ENCODE data around the gene SLC66A2.
"Not testable (repeated sequence)": the region's sequence is repeated elsewhere in the genome, so short reads cannot be mapped to it uniquely, and the experiment has no call there.

Gene SLC66A2

DNA sequence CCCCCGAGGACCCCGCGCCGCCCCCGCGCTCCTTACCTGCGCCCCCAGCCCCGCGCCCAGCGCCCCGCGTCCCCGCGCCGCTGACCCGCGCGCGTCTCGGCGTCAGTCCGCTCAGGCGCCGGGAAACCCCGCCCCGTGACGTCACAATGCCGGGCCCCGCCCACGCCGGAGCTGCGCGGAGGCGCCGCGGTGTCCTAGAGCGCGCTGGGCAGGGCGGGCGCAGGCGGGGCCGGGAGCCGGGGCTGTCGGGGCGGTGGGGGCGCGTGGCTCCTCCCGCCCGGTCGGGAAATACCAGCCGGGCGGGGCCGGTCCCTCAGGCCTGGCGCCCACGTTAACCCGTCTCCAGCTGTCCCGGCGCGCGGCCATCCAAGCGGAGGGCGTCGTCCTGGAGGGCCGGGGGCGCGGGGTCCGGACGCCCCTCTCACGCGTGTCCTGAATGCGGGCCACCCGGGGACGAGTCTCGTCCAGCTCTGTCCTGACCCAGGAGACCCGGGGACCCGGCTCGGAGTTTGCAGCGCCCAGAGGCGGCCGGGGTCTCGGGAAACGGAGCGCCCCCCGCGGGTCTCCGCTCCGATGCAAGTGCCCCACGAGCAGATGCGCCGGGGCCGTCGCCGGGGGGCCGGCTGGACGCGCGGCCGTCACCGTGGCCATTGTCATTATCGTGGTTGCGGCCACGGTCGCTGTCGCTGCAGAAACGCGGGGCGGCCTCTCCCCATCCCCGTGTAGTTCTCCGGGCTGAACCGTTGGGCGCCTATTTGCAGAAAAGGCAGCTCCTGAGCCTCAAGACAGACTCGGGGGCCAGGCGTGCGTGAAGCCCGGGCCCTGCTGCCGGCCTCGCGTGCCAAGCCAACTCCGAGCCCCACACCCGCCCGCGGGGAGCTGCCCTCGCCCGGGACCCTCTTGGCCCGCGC, at the start of gene SLC66A2:
TSS of gene SLC66A2 (minus strand) at position 109 of the 911 bp plus-strand sequence. CDS start 727 bp downstream, outside the sequence.
- peak; percentile 85 for DNase-seq (ENCODE audit: extremely low spot score, insufficient read length, low read depth)
- FAIRE-seq, result peak; percentile 86

DNA sequence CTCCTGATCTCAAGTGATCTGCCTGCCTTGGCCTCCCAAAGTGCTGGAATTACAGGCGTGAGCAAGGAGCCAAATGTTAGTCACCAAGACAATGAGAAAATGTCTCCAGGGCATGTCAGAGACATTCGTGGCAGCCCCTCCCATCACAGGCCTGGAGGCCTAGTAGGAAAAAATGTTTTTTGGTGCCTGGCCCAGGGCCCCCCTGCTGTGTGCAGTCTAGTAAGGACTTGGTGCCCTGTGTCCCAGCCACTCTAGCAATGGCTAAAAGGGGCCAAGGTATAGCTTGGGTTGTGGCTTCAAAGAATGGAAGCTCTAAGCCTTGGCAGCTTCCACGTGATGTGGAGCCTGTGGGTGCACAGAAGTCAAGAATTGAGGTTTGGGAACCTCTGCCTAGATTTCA, 49.4 kb upstream of the SLC66A2 start:
- DNase-seq (ENCODE audit: extremely low spot score, insufficient read length, low read depth), result no peak
- no peak for FAIRE-seq

DNA sequence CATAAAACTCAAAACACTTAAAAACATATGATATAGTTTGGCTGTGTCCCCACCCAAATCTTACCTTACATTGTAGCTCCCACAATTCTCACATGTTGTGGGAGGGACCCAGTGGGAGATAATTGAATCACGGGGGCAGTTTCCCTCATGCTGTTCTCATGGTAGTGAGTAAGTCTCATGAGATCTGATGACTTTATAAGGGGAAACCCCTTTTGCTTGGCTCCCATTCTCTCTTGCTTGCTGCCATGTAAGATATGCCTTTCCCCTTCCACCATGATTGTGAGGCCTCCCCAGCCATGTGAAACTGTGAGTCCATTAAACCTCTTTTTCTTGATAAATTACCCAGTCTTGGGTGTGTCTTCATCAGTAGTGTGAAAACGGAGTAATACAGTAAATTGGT, 48.2 kb upstream of the SLC66A2 start:
- not testable (repeated sequence) for FAIRE-seq

DNA sequence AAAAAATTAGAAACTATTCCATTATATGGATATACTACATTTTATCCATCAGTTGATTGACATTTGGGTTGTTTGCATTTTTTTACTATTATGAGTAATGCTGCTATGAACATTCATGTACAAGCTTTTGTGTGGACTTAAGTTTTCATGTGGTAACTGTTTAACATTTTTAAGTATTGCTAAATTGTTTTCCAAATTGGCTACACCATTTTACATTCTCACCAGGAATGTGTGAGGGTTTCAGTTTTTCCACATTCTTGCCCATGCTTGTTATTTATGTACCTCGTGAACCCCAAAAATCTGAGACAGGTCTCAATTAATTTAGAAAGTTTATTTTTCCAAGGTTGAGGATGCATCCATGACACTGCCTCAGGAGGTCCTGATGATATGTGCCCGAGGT, 40.0 kb upstream of the SLC66A2 start:
- no peak for DNase-seq (ENCODE audit: extremely low spot score, insufficient read length, low read depth)
- FAIRE-seq, result no peak

More for the DNA sequence above, 48.2 kb upstream of the SLC66A2 start:
- DNase-seq (ENCODE audit: extremely low spot score, insufficient read length, low read depth), result not testable (repeated sequence)

DNA sequence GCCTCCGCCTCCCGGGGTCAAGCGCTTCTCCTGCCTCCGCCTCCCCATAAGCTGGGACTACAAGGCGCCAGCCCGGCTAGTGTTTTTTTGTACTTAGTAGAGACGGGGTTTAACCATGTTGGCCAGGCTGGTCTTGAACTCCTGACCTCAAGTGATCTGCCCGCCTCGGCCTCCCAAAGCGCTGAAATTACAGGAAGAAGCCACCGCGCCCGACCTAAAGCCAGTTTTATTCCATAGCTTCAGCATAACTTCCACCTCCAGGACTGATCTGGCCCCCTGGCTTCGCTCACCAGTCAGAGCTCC, 37.7 kb upstream of the SLC66A2 start:
- FAIRE-seq (no peak), DNase-seq (ENCODE audit: extremely low spot score, insufficient read length, low read depth) (no peak)

DNA sequence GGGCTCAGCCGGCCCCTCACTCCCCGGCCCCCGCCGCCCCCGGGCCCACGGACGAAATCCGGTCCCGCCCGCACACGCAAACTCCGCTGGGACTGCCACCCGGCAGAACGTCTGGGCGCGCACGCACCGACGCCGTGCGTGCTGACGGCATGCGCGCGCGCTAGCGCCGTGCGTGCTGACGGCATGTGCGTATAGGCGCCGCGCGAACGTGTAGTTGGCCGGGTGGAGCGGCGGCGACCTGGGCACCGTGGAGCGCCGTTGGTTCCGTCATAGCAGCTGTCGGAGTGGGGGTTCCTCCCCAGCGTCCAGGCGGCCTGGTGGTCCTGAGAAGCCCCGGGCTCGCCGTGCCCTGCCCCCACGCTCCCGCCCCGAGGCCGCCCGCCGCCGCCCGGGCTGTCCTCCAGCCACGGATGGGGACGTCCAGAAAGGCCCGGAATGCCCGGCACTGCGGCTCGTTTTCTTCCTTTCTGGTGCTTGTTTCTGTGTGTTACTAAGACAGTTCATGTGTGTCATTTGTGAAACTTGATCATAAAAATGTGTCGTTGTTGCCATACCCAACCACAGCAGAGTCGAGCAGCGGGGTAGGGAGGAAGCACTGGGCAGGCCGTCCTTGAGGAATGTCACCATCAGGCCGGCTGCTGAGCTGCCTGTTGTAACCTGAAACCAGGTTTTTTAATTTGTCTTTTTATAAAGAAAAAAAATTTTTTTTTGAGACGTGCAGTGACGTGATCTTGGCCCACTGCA, 37.2 kb upstream of the SLC66A2 start, which contains the start of gene TXNL4A:
TSS of gene TXNL4A (minus strand) at position 113 of the 744 bp plus-strand sequence. CDS start 171 bp downstream, outside the sequence.
- FAIRE-seq, result peak; percentile 96
- peak; percentile 83 for DNase-seq (ENCODE audit: extremely low spot score, insufficient read length, low read depth)

DNA sequence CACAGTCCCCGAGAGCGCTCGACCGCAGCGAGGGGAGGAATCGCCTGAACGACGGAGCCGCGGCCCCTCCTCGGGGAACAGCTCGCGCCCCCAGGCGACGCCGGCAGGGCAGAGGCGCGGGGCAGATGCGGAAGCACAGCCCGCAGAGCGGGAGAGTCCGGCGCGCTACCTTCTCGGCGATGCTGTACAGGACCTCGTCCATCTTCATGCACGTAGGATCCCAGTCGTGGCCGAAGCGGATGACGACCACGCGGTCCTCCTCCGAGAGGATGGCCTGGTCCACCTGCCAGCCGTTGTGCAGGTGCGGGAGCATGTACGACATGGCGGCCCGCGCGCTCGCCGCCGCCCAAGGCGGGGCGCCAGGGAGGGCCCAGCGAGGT, 36.6 kb upstream of the SLC66A2 start:
- DNase-seq (ENCODE audit: extremely low spot score, insufficient read length, low read depth), result no peak
- no peak for FAIRE-seq

DNA sequence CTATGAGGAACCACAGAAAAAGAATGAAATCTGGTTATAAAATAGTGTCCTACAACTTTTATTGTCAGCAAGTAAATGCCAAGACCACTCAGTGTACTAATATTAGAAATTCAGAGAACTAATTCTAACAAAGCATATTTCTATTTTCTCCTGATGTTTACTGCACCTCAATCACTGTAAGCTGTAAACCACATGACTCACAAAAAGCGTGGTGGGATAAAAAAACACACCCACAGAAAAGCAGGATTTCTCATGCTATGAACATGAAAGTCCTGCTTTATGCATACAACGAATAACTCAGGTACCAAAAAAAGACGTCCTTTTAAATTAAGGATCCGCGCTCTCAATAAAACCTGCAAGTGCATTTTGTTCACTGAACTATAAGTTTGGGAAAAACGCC, 36.1 kb upstream of the SLC66A2 start:
- no peak for FAIRE-seq
- DNase-seq (ENCODE audit: extremely low spot score, insufficient read length, low read depth), result no peak

DNA sequence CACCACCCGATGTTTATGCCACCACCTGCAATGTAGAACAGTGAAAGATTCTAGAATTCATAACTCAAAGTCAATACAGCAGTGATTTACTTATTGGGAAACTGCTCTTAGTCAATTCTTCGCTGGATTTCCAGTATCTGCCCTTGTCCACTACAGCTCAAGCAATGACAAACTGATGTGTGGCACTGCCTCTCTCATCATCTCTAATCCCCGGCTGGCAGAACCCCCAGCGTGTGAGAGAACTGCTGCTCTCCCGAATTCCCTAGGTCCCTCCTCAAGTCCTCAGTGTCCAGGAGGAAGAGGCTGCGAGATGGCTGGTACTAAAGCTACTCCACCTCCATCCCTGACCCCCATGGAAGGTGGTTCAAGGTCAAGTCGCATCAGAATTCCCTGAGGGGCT, 35.3 kb upstream of the SLC66A2 start:
- FAIRE-seq (no peak), DNase-seq (ENCODE audit: extremely low spot score, insufficient read length, low read depth) (no peak)

DNA sequence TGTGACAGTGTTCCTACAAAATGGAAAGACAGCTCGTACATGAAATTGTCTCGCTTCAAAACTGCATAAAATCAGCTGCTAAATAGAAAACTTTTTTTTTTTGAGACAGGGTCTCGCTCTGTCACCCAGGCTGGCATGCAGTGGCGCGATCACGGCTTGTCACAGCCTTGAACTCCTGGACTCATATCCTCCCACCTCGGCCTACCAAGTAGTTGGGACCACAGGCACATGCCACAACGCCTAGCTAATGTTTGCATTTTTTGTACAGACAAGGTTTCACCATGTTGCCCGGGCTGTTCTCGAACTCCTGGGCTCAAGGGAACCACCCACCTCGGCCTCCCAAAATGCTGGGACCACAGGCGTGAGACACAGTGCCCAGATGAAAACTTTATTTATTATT, 33.7 kb upstream of the SLC66A2 start:
- DNase-seq (ENCODE audit: extremely low spot score, insufficient read length, low read depth) (no peak), FAIRE-seq (no peak)

DNA sequence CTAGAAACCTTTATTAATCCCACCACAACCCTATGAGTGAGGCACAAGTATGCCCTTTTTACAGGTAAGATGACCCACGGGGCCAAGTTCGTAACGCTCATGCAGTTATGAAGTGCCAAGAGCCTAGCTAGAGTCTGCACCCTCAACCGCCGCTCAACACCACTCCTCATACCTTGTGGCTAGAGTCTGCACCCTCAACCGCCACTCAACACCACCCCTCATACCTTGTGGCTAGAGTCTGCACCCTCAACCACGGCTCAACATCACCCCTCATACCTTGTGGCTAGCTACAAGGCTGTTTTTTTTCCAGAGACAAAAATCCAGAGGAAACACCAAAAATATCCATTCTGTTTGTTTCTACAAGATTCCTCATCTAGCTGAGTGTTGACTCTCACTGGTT, 32.3 kb upstream of the SLC66A2 start:
- no peak for FAIRE-seq

DNA sequence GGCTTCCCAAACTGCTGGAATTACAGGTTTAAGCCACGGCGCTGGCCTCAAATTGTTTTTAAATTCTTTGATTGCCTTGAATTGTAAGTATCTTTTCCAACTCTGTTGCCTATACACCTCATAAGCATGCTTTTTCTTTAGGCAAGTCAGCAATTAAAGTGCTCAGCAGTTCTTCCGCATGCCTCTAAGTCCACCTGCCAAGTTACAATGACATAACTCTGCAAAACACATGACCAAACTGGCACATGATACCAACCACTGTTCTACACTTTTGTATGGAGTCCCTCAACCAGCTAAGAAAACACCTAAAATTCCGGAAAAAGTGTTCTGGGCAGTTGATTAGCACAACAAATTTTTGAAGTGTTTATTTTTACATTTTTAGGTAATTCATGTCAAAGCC, 31.8 kb upstream of the SLC66A2 start:
- no peak for DNase-seq (ENCODE audit: extremely low spot score, insufficient read length, low read depth)
- no peak for FAIRE-seq

More for the DNA sequence above, 32.3 kb upstream of the SLC66A2 start:
- DNase-seq (ENCODE audit: extremely low spot score, insufficient read length, low read depth), result no peak

DNA sequence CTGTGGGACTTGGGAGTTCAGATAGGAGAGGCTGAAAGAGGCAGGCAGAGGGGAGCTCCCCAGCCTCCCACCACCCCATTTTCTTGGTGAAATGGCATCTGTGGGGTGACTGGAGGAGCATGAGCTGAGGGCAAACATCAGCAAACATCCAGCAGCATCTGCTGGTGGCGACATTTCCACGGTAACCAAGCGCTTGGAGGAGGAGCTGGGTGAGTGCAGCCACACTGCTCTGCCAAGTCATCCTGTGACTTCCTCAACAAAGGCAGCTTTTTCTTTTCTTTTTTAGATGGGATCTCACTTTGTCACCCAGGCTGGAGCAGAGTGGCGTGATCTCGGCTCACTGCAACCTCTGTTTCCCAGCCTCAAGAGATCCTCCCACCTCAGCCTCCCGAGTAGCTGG, 31.3 kb upstream of the SLC66A2 start:
- FAIRE-seq, result no peak
- DNase-seq (ENCODE audit: extremely low spot score, insufficient read length, low read depth), result no peak

DNA sequence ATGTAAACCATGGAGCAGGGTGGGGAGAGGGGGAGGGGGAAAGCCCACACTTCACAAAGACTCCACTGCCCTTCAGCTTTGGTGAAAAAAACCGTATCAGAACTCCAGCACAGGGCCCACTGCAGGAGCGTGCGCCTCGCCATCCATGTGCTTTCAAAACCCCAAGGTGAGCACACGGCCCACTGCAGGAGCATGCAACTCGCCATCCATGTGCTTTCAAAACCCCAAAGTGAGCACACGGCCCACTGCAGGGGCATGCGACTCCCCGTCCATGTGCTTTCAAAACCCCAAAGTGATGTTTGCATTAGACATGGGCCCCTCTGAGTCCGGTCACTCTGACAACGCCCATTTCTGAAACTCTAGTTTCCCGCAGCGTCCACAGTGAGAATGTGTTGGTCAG, 29.1 kb upstream of the SLC66A2 start:
- DNase-seq (ENCODE audit: extremely low spot score, insufficient read length, low read depth) (no peak), FAIRE-seq (no peak)

DNA sequence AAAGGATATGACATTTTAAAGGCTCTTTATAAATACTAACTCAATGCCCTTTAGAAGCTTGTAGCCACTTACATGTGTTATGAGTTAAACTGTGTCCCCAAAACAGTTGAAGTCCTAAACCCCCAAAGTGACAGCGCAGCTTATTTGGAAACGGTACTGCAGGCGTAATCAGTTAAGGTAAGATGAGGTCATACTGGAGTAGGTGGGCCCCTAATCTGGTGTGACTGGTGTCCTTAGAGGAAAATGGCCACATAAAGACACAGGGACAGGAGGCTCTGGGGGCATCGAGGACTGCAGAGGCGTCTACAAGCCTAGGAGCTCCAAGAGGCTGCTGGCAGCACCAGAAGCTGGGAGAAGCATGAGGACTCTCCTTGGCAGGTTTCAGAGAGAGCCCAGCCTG, 28.4 kb upstream of the SLC66A2 start:
- DNase-seq (ENCODE audit: extremely low spot score, insufficient read length, low read depth), result no peak

DNA sequence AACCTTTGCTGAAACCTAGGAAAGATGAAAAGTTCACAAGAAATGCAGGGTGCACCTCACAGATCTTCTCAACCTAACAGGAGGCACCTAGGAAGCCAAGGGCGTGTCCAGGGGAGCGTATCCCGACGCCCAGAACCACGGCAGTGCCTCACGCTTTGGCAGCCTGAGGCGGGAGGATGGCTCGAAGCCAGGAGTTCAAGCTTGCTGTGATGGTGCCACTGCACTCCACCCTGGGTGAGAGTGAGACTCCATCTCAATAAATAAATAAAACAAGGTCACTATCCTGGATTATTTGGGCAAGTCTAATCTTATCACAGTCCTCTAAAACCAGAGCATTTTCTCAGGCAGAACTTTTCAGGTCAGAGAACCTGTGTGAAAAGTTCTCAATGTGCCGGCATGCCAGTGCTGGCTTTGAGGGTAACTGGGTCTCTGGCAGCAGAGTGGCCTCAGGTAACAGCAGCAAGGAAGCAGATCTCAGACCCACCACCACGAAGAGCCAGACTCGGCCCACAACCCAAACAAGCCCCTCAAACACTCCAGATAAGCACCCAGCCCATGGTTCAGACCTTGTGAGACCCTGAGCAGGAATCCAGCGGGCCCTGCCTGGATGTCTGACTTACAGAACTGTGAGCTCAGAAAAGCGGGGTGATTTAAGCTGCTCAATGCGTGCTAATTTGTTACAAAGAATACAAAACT, 24.7 kb upstream of the SLC66A2 start:
- no peak for FAIRE-seq
- DNase-seq (ENCODE audit: extremely low spot score, insufficient read length, low read depth), result no peak

More for the DNA sequence above, 28.4 kb upstream of the SLC66A2 start:
- no peak for FAIRE-seq

DNA sequence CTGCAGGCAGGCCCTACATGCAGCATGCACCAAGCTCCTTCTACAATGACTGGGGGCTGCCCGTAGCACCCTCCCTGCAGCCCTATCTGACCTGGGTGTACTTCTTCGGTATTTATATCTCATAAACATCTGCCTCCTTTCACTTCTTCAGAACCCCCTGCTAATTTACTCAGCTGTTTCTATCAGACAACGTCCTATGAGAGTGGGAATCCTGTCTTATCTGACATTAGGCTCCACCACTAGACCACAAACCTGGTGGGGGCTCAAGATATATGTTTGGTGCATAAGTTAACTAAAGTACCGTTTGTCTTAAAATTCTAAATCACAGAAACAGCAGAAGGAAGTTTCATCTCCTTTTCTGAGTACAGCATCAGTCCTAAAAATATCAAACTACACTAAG, 23.6 kb upstream of the SLC66A2 start:
- DNase-seq (ENCODE audit: extremely low spot score, insufficient read length, low read depth) (no peak), FAIRE-seq (no peak)

DNA sequence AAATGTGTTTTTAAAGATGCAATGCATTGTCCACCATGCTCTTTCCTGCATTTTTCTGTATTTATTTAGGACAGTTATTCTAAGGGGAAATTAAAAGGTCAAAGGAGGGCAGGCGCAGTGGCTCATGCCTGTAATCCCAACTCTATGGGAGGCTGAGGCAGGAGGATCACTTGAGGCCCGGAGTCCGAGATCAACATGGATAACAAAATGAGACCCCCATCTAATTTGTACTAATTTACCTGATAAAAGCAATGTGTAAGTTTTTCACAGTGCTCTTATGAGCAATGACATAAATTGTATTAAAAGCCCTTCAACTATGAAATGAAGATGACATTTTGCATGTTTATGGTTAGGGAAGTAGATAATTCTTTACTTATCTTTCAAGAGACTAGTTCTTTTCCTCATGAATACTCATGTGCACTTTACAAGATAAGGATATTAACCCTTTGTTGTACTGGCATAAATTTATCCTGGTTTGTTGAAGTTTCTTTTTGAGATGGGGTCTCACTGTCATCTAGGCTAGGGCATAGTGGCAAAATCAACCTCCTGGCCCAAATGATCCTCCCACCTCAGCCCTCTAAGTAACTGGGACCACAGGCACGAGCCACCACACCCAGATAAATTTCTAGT, 22.7 kb upstream of the SLC66A2 start:
- DNase-seq (ENCODE audit: extremely low spot score, insufficient read length, low read depth) (no peak), FAIRE-seq (no peak)

DNA sequence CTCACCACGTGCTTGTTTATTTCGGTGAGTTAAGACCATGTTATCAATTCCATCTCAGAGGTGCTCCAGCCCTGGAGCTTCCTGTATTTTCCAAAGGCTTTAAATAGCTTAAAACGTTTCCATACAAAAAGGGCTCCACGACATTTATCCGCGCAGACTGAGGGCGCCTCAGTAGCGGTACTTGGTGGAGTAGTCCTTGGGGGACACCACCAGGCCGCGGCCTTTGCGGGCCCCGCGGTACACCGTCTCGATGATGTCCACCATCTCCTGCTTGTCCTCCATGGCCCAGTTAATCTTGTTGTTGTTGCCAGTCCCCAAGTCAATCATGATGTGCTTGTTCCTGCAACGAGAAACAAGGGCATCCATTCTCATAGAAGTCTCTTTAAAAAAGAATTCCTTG, 22.1 kb upstream of the SLC66A2 start:
- FAIRE-seq, result no peak

DNA sequence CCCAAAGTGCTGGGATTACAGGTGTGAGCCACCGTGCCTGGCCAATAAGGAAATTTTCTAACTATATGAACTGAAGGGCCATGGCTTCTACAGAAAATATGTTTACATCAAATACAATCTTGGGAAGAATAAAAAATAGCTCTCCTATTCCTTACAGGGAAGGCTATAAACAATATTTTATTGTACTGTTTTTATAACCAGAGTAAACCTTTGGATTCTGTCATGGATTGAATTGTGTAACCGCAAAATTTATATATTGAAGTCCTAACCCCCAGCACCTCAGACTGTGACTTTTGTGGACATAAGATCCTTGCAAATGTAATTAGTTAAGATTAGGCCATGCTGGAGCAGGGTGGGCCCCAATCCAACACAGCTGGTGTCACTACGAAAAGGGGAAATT, 21.3 kb upstream of the SLC66A2 start:
- DNase-seq (ENCODE audit: extremely low spot score, insufficient read length, low read depth) (no peak), FAIRE-seq (no peak)

More for the DNA sequence above, 22.1 kb upstream of the SLC66A2 start:
- no peak for DNase-seq (ENCODE audit: extremely low spot score, insufficient read length, low read depth)

All from GM18507 (cell line).